Suppressor macrophage (primary cell): ENCODE measurements around the gene AACS.
"Not testable (repeated sequence)": the region's sequence is repeated elsewhere in the genome, so short reads cannot be mapped to it uniquely, and the experiment has no call there.

Experiments used
- DNase-seq, 4 experiments: peaks; one replicate each; pipeline ENCODE4 v3.0.0-alpha.2; 2020 to 2022

The AACS gene

DNA sequence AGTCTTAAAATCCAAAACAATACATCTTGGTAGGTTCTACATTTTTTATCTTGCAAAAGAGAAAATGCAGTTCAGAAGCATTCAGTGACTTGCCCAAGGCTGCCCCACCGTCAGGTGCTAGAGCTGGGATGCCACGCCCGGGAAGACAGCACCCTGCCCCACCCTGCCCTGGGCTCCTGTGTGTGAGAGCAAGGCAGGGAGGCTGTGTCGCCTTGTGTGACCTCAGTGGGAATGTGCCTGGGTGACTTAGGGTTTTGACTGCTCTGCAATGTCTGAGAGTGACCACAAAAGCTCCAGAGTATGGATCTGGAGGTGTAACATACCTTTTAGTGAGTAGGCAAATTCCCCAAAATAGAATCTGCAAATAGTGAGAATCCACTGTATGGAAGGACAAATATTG is 60.0 kb downstream of the AACS start:
- no peak for DNase-seq

DNA sequence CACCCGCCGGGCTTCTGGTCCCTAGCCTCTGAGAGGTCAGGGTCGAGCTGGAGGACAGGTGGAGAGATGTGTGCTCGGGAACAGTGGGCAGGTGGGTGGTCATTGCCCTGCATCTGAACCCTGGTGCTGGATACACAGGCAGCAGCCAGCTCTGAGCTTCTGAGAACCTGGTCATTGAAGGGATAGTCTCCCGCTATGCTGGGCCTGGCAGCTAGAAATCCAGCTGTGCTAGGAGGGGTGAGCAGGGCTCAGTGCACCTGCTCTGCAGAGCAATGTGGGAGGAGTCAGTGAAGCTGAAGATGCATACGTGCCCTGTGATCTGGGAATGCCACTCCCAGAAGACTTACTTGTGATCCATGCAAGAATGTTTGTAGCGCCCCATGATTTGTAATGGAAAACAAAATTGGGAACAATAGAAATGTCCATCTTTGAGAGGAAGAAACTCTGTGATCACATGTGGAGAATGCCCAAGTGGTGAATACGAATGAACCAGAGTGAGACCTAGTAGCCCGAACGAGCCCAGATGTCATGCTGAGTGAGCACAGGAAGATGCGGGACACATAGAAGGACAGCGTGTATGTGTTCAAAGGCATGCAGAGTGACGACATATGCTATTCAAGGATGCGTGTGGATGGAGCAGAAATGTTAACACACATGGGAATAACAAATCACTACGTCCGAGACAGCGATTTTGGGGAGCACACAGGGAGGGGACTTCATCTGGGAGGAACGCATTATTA is 63.4 kb downstream of the AACS start:
- DNase-seq: no peak

GRCh38 chr12:125129179-125129571 is 63.9 kb downstream of the AACS start:
- no peak for DNase-seq

DNA sequence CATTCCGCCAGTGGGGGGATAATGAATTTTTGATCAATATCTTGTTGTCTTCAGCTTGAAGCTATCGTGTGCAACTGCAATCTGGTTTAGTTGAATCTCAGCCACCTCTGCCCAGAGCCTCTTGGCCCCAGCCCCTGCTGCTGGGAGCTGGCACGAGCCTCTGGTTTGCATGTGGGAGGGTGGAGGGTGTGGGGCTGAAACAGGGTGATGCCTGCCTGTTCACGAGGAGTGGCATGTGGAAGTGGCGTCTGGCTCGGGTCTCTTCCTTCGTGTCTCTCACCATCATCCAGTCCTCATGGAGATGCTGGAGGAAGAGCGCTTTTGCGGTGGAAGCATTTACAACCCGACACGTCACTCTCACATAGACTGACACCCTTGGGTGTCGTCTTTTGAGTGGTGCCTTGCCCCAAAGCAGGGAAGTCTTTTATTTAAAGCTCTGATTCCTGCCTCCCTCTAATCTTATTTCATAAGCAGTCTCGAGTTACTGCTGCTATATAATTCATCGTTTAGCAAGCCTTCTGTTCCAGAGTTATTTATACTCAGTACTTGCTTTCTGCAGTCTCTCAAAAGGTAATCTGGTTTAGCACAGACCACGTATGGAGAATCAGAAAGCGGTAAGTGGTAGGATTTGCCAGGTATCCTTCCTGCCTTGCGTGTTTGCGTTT is 64.5 kb downstream of the AACS start:
- DNase-seq: no peak

- no peak for DNase-seq
Observed at GRCh38 chr12:125131958-125132357, 66.7 kb downstream of the AACS start.

- DNase-seq: no peak
Observed at GRCh38 chr12:125132698-125133400, 67.6 kb downstream of the AACS start.

DNA sequence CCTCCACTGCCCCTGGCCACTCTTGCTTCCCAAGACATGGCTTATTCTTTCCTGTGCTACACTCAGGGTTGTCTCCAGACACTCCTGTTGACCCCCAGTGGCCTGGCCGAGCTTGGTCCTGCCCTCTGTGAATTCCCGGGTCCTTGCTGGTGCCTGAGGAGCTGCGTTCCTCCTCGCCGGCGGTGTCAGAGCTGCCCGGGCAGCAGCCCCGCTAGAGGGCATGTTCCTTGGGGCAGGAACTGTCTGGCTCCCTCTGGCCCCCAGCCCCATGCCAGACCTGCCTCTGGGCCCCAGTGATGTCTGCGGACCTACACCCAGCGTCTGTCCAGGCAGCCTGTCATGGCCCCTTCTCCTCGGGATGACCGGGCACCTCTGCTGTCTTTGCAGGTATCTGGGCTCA is 68.4 kb downstream of the AACS start:
- DNase-seq: no peak

DNA sequence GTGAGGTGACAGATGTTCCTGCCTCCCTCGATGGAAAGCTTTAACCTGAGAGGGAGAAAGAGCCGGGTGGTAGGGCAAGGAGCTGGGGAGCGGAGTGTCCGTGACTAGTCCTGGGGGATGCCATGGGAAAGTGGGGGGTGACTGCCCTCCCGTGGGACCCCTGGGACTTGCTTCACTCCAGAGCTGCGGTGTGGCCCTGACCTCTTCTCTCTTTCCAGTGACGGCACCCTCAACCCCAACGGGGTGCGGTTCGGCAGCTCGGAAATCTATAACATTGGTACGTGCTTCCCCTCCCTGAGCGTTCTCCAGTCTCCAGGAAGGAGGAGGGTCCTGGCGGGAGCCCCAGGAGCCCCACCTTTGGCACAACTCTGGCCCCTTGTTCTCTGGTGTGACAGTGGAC is 69.3 kb downstream of the AACS start:
- no peak for DNase-seq

DNA sequence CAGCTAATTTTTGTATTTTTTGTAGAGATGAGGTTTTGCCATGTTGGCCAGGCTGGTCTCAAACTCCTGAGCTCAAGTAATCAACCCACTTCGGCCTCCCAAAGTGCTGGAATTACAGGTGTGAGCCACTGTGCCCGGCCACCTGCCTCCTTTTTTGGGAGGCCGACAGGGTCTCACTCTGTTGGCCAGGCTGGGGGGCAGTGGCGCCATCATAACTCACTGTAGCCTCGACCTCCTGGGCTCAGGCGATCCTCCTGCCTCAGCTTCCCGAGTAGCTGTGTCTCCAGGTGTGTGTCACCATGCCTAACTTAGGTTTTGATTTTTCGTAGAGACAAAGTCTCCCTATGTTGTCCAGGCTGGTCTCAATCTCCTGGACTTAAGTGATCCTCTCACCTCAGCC is 70.7 kb downstream of the AACS start:
- DNase-seq: no peak

GRCh38 chr12:125136702-125137101 is 71.5 kb downstream of the AACS start:
- DNase-seq: no peak

GRCh38 chr12:125137766-125138344 is 72.6 kb downstream of the AACS start:
- DNase-seq: no peak

GRCh38 chr12:125140279-125141209 is 75.3 kb downstream of the AACS start:
- peak in 1 of 4 experiments; percentile 2 for DNase-seq

GRCh38 chr12:125141210-125141573 is 76.0 kb downstream of the AACS start:
- DNase-seq: not testable (repeated sequence)

GRCh38 chr12:125142601-125143000 is 77.4 kb downstream of the AACS start:
- no peak for DNase-seq

GRCh38 chr12:125143491-125143890 is 78.3 kb downstream of the AACS start:
- no peak for DNase-seq

- DNase-seq: no peak
Observed at GRCh38 chr12:125145196-125145595, 80.0 kb downstream of the AACS start.

DNA sequence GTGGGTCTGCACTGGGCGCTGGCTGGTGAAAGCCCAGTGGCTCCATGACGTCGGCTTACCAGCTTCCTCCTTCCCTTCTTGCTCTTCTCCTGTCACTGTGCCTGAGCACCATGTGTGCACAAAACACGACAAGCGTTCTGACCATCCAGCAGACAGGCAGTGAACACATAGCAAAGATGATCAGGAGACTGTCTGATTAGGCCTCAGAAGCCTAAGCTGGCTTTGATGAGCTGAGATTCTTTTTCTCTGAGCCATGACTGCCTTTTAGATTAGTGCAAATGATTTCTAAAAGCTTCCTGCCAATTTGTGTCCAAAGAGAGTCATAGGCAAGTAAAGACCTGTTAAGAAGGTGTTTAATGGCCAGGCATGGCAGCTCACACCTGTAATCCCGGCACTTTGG is 83.1 kb downstream of the AACS start:
- no peak for DNase-seq

- no peak for DNase-seq
Observed at GRCh38 chr12:125149160-125150108, 84.2 kb downstream of the AACS start.

DNA sequence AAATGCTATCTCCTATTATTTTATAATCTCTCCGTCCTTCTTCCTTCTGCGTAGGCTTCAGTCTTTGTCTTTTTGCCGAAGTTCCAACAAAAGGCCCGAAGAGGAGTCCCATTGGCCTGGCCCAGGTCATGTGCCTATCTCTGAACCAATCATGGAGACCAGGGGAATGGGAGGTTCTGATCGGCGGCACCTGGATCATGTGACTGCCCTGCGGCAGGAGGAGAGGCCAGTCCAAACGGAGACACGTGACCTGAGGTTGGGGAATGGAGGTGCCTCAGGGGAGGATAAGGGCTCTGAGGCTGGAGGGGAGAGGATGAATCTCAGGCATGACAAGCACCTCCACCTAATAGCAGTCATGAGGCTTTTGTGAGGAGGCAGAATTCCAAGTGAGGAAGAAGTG is 86.0 kb downstream of the AACS start:
- no peak for DNase-seq

GRCh38 chr12:125152463-125152862 is 87.2 kb downstream of the AACS start:
- DNase-seq: no peak

GRCh38 chr12:125155366-125155765 is 90.1 kb downstream of the AACS start:
- no peak for DNase-seq
